Stimulated activated CD4-positive, alpha-beta T cell treated with anti-CD3 and anti-CD28 coated beads, Interleukin-15, amount 100 ng/mL, for 48 hours (primary cell): ENCODE results near the gene COL2A1.

ENCODE experiments used
- DNase-seq, 2 donors: peaks; one replicate each; pipeline ENCODE4 v3.0.0-alpha.2; 2020; ENCODE audit warnings: low read depth in 2 of 2

The COL2A1 gene

GRCh38 chr12:48030173-48030650 is 25.9 kb upstream of the COL2A1 start:
- no peak for DNase-seq

GRCh38 chr12:48029491-48030172 is 25.4 kb upstream of the COL2A1 start:
- no peak for DNase-seq

DNA sequence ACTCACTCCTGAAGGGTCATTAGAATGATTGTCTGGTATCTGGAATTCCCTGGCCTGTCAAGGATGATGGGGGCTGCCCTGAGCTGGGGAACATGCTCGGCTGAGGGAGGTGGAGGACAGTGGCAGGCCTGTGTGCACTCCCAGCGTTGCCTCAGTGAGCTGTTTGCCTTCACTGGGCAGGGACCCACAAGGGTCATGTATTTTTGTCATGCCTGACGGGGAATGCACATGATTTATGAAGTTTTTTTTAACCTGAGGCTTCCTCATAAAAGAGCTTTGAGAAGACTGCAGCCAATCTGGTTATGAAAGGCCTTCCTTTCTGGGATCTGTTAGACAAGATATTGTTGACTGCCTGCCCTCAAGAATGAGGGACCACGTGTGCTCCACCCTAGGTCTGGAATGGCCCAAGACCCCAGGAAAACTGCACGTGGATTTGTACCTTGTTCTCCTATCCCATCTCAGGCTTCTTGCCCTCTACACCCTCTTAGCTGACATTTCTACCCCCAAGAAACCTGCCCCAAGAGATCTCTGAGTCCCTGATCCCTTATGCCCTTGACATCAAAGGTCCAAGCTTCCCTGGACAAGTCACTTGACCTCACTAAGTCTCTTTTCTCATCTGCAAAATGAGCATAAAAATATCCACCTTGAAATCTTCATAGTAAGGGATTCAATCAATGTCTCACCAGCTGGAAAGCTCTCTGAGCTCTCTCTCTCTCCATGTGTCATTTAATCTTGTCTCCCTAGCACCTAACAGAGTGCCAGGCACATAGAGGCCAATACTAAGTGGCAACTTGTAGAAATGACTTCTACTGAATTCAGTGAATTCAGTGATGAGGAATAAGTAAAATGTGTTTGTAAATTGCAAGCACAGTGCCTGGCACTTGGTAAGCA is 24.5 kb upstream of the COL2A1 start:
- DNase-seq: no peak

DNA sequence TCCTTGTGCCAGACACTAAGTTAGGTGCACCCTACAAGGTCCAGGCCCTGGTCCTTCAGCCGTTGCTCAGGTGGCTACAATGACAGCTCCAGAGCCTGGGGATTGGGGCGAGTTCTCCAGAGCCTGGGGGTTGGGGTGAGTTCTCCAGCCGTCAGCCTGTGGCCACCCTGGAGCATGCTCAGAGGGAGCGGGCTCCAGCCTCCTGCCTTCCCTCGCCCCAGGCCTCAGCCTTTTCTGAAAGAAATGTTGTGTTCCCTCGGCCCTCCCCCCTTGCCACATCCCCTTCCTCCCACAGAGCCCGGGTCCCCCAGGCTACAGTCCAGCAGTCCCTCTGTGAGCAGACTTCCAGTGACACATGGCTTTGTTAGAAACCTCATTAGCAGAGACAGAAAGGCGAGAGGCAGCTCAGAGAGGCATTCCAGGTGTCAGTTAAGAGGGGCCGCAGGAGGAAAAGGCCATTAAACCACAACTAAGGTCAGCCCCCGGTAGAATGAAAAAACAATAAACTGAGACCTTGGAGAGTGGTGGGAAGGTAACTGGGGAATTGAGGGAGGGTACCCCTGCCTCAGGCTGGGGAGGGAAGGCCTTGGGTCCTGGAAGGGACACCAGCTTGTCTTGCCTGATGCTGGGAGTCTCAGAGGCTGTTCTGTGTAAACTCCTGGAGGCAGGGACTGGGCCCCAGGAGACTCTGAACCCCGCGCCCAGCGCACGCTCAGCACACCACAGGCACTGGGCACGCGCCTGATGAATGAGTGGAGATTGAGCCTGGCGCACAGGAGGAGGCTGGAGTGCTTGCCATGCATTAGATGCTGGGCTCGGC is 23.1 kb upstream of the COL2A1 start:
- no peak for DNase-seq

DNA sequence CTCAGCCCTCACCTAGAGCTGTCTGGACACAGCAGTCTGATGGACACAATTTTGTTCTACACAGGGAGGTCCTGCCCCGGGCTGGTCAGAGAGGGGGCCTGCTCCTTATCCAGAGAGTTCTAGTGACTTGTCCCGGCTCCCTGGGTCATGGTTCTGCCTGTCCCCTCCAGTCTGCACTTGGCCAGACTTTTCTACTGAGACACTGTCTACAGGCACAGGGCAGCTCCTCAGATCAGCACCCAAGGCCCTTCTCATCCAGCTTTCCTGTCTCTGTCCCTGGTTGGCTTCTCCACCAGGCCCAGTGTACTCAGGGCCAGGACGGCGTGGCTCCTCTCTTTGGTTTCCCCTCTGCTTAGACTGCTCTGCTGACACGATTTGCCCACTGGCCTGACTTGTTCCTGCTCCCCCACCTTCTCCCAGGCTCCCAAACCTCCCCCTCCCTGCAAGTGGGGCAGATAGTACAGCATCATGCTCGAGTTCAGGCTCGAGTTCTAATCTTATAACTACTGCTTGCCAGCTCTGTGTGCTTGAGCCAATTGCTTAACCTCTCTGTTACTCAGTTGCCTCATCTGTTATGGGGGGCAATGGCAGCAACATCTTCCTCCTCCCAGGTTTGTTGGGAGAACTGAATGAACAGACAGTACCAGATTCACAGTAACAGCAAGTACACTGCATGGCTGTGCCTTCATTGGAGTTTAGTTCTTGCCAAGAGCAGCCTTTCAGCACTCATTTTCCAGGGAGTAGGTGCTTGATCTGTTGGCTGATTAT is 22.0 kb upstream of the COL2A1 start:
- DNase-seq: no peak

DNA sequence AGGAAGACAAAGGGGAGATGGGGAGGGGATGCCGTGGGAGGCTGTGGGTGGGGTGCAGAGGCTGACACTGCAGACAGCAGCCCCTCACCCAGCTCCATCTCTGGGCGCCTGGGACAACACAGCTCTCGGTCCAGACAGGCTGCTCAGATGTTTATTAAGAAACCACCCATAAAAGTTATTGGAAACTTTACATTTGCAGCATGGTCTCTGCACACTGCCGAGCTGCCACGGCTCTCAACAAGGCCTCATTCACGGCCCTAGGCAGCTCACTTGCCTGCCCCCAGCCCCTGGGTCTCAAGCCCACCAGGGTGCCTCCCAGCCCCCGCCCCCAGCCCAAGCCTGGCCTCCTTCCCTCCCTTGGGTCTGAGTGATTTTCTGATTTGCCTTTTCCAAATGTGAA is 21.0 kb upstream of the COL2A1 start:
- no peak for DNase-seq

DNA sequence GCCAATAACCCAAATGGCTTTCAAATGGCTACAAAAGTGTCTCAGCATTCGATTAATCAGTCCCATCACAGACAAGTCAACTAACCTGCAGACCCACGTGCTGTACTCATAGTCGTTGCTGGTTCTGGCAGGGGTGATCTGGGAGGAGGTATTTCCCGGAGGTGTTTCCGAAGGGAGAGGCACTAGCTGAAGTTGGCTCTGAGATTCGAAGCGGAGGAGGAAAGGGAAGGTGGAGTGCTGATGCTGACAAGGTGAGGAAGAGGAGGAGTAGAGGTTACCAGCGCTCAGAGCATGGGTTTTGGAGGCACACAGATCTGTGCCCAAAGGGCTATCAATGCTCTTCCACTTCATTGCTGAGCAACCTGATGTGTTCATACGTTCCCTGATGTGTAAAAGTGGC is 20.5 kb upstream of the COL2A1 start:
- no peak for DNase-seq

DNA sequence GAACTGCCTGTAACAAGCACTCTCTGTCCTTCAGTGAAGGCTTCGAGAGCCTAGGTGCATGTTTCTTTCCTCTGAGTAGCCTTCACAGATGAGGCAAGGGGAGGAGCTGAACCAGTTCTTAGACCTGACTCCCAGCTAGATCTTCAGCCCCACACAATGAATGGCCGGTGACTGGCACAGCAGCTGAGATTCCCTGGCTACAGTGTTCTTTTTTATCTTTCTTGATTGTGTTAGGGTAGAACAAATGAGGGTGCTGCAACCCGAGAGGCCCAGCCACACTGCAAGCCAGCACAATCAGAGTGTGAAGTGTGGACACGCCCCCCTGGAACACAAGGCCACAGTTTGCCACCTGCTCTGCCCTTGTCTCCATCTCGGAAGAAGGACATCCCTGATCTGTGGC is 19.1 kb upstream of the COL2A1 start:
- DNase-seq: no peak

GRCh38 chr12:48022676-48023385 is 18.6 kb upstream of the COL2A1 start:
- DNase-seq: no peak

GRCh38 chr12:48022180-48022521 is 17.9 kb upstream of the COL2A1 start:
- DNase-seq: no peak

GRCh38 chr12:48021485-48022179 is 17.4 kb upstream of the COL2A1 start:
- no peak for DNase-seq

DNA sequence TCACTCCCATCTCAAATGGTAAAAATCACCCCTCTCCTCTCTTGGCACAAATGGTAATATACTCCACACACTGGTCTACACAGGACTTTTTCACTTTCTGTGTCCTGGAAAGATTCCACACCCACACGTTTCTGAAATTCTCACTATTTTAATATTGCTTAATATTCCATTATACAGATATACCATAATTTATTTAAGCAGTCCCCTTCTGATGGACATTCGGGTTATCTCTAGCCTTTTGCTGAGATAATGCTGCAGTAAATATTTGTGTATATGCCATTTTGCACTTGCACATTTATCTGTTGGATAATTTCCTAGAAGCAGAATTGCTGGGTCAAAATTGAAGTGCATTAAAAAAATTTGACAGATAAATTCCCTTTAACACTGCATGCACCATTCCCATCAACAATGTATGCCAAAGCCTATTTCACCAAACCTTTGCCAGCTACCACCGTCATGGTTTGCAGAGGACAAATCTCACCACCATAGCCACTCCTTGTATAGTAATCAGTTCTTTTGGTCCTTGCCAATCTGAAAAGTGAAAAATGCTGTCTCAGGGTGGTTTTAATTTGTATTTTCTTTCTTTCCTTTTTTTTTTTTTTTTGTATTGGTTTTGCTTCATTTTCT is 15.5 kb upstream of the COL2A1 start:
- no peak for DNase-seq

GRCh38 chr12:48018618-48018995 is 14.3 kb upstream of the COL2A1 start:
- DNase-seq: no peak

GRCh38 chr12:48017921-48018617 is 13.8 kb upstream of the COL2A1 start:
- no peak for DNase-seq

- no peak for DNase-seq
These were observed 13.2 kb upstream of the COL2A1 start for GRCh38 chr12:48017496-48017895.

- DNase-seq: no peak
These were observed 12.2 kb upstream of the COL2A1 start for GRCh38 chr12:48016373-48017020.

DNA sequence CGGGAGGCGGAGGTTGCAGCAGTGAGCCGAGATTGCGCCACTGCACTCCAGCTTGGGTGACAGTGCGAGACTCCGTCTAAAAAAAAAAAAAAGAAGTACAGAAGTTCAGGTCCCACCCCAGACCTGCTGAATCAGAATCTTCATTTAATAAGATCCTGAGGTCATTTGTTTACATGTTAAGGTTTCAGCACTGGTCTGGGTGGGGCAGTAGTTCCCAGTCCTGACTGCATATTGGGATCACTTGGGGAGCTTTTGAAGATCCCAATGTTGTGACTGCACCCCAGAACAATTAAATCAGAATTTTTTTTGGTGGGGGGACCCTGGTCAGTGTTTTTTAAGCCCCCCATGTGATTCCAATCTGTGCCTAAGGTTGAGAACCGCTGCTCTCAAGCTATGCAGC is 11.7 kb upstream of the COL2A1 start:
- DNase-seq: no peak

DNA sequence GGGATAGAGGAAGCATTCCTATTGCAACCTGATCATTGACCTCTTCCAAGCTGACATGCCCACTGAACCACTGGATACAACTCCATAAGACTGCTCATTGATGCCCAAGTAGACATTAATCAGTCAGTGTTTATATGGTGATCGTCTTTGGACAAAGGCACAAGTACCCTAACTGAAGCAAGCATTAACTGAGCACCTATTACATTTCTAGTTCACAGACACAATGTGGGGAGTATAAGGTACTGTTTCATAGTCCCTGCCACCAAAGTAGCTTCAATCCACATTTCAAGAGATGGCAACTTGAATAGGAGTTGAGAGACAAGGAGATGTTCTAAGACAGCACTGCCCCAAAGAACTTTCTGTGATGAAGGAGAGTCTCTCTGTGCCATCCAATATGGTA is 10.9 kb upstream of the COL2A1 start:
- DNase-seq: no peak

- DNase-seq: no peak
These were observed 9.0 kb upstream of the COL2A1 start for GRCh38 chr12:48013287-48013686.
